Measurements from ENCODE around the gene CEACAM4.
"Not testable (repeated sequence)": the region's sequence is repeated elsewhere in the genome, so short reads cannot be mapped to it uniquely, and the experiment has no call there.

The CEACAM4 gene

GRCh38 chr19:41626877-41627276 lies at the start of gene CEACAM4:
Gene CEACAM4, minus strand, starts transcription at chr19:41627074. Its CDS starts 111 bp downstream, at chr19:41626963.
- H3K4me3 ChIP-seq (ENCODE audit: low read depth, low read length): no peak within 1 kb of the TSS

GRCh38 chr19:41671486-41671885 lies 44.6 kb upstream of the CEACAM4 start:
- no peak overlapping the region for H3K4me3 ChIP-seq (ENCODE audit: low read depth, low read length)

- H3K4me3 ChIP-seq (ENCODE audit: low read depth, low read length): no peak overlapping the region
Measured at GRCh38 chr19:41670755-41671154, 43.9 kb upstream of the CEACAM4 start.

- no peak overlapping the region for H3K4me3 ChIP-seq (ENCODE audit: low read depth, low read length)
Measured at GRCh38 chr19:41668315-41668714, 41.4 kb upstream of the CEACAM4 start.

- no peak overlapping the region for H3K4me3 ChIP-seq (ENCODE audit: low read depth, low read length)
Measured at GRCh38 chr19:41666075-41666474, 39.2 kb upstream of the CEACAM4 start.

GRCh38 chr19:41657157-41657556 lies 30.3 kb upstream of the CEACAM4 start:
- no peak overlapping the region for H3K4me3 ChIP-seq (ENCODE audit: low read depth, low read length)

- not testable (repeated sequence) for H3K4me3 ChIP-seq (ENCODE audit: low read depth, low read length)
Measured at GRCh38 chr19:41656756-41657155, 29.9 kb upstream of the CEACAM4 start.

GRCh38 chr19:41652250-41652649 lies 25.4 kb upstream of the CEACAM4 start:
- H3K4me3 ChIP-seq (ENCODE audit: low read depth, low read length): no peak overlapping the region

- no peak overlapping the region for H3K4me3 ChIP-seq (ENCODE audit: low read depth, low read length)
Measured at GRCh38 chr19:41649827-41650226, 23.0 kb upstream of the CEACAM4 start.

GRCh38 chr19:41646589-41647204 lies 19.8 kb upstream of the CEACAM4 start:
- no peak overlapping the region for H3K4me3 ChIP-seq (ENCODE audit: low read depth, low read length)

GRCh38 chr19:41641879-41642485 lies 15.1 kb upstream of the CEACAM4 start:
- no peak overlapping the region for H3K4me3 ChIP-seq (ENCODE audit: low read depth, low read length)

GRCh38 chr19:41638641-41639081 lies 11.8 kb upstream of the CEACAM4 start:
- H3K4me3 ChIP-seq (ENCODE audit: low read depth, low read length): no peak overlapping the region

GRCh38 chr19:41637484-41637883 lies 10.6 kb upstream of the CEACAM4 start:
- H3K4me3 ChIP-seq (ENCODE audit: low read depth, low read length): no peak overlapping the region

GRCh38 chr19:41627966-41628675 lies 1.2 kb upstream of the CEACAM4 start:
- no peak overlapping the region for H3K4me3 ChIP-seq (ENCODE audit: low read depth, low read length)

GRCh38 chr19:41626278-41626677 lies 596 bp downstream of the CEACAM4 start:
- no peak overlapping the region for H3K4me3 ChIP-seq (ENCODE audit: low read depth, low read length)

GRCh38 chr19:41624937-41625336 lies 1.9 kb downstream of the CEACAM4 start:
- no peak overlapping the region for H3K4me3 ChIP-seq (ENCODE audit: low read depth, low read length)

GRCh38 chr19:41624515-41624914 lies 2.4 kb downstream of the CEACAM4 start:
- H3K4me3 ChIP-seq (ENCODE audit: low read depth, low read length): no peak overlapping the region

- H3K4me3 ChIP-seq (ENCODE audit: low read depth, low read length): no peak overlapping the region
Measured at GRCh38 chr19:41623360-41623759, 3.5 kb downstream of the CEACAM4 start.

GRCh38 chr19:41621654-41622053 lies 5.2 kb downstream of the CEACAM4 start:
- no peak overlapping the region for H3K4me3 ChIP-seq (ENCODE audit: low read depth, low read length)

- H3K4me3 ChIP-seq (ENCODE audit: low read depth, low read length): no peak overlapping the region
Measured at GRCh38 chr19:41621226-41621625, 5.6 kb downstream of the CEACAM4 start.

GRCh38 chr19:41620171-41620570 lies 6.7 kb downstream of the CEACAM4 start:
- H3K4me3 ChIP-seq (ENCODE audit: low read depth, low read length): no peak overlapping the region

- no peak overlapping the region for H3K4me3 ChIP-seq (ENCODE audit: low read depth, low read length)
Measured at GRCh38 chr19:41619018-41619556, 7.8 kb downstream of the CEACAM4 start.
